ENCODE data around the gene ITGB2.

DNA sequence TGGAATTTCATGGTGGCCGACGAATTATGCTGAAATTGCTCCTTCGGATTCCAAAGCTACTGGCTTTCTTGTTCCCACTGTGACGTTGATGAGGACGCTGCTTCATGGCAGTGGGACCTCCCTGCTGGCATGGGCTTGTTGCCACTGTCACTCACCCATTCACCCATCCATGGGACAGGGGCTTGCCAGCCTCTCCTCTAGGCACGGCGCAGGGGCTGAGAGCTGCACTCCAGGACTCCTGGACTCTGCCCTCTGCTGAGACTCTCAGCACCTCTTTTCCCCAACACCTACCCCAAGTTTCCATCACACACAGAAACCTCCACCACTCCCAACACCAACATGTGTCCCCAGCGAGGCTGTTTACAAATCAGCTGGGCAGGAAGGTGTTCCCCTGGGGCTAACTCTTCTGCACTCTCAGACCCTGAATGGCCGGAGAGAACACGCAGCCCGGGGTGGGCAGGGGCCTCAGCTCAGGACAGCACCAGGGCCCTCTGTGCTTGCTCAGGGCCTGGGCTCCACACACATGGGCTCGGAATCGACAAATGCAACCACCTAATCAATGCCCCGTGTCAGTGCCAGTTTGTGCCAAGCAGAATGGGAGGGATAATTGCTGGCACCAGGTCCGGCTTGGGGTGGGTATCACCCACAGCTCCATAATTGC, 3.1 kb downstream of the ITGB2 start:
- TF ChIP-seq CTCF (IDR thresholded peaks at IDR 0.05) (no peak), POLR2AphosphoS5 (IDR thresholded peaks at IDR 0.05; ENCODE audit: insufficient read depth in 1 of 2, low read depth in 1 of 2) (no peak)
